Muscle layer of duodenum (tissue), 2 donors: ENCODE data around the gene ZNF268.
"Not testable (repeated sequence)": the region's sequence is repeated elsewhere in the genome, so short reads cannot be mapped to it uniquely, and the experiment has no call there.

ENCODE experiments used
- H3K27ac ChIP-seq: one replicate; pipeline ENCODE4 v1.7.0; 2013; ENCODE audit warnings: mild to moderate bottlenecking, low read length
- H3K27me3 ChIP-seq: one replicate; pipeline ENCODE4 v1.7.0; 2013; ENCODE audit warnings: low read depth, mild to moderate bottlenecking, control low read depth, low read length
- H3K36me3 ChIP-seq, 2 donors: one replicate each; pipeline ENCODE4 v1.7.0; 2013; ENCODE audit warnings: low read length in 2 of 2, control low read depth in 1 of 2, mild to moderate bottlenecking in 1 of 2; ENCODE audit not compliant: insufficient read depth in 2 of 2, control insufficient read depth in 1 of 2
- H3K4me1 ChIP-seq, 2 donors: one replicate each; pipeline ENCODE4 v1.7.0; 2013; ENCODE audit warnings: low read length in 2 of 2, mild to moderate bottlenecking in 2 of 2, control low read depth in 1 of 2, moderate library complexity in 1 of 2; ENCODE audit not compliant: insufficient read depth in 2 of 2, control insufficient read depth in 1 of 2
- H3K4me3 ChIP-seq, 2 donors: one replicate each; pipeline ENCODE4 v1.7.0; 2013; ENCODE audit warnings: low read length in 2 of 2, low read depth in 1 of 2, mild to moderate bottlenecking in 1 of 2
- H3K9me3 ChIP-seq, 2 donors: one replicate each; pipeline ENCODE4 v1.7.0; 2013; ENCODE audit warnings: low read length in 2 of 2, control low read depth in 1 of 2, mild to moderate bottlenecking in 1 of 2; ENCODE audit not compliant: control insufficient read depth in 1 of 2
- donor health status: healthy.

ZNF268 gene

GRCh38 chr12:133227281-133227852 lies 46.1 kb downstream of the ZNF268 start:
- no peaks in the 10 kb centered on the region for H3K27me3 ChIP-seq

GRCh38 chr12:133231001-133231400 lies 49.7 kb downstream of the ZNF268 start:
- Histone ChIP-seq H3K4me1 (no peaks in the 10 kb centered on the region), H3K27me3 (no peaks in the 10 kb centered on the region), H3K4me3 (no peak overlapping the region), H3K36me3 (no peaks in the 10 kb centered on the region), H3K9me3 (peaks cover 4 to 50% of the 10 kb centered on the region in 2 donors), H3K27ac (no peak overlapping the region)

More at GRCh38 chr12:133227281-133227852, 46.1 kb downstream of the ZNF268 start:
- no peaks in the 10 kb centered on the region for H3K36me3 ChIP-seq
- no peak overlapping the region for H3K27ac ChIP-seq
- H3K9me3 ChIP-seq, result peaks cover 0 to 43% of the 10 kb centered on the region in 2 donors
- no peaks in the 10 kb centered on the region for H3K4me1 ChIP-seq
- peak overlapping the region in 1 of 2 donors; percentile 10 for H3K4me3 ChIP-seq

- Histone ChIP-seq H3K4me1 (no peaks in the 10 kb centered on the region), H3K27me3 (no peaks in the 10 kb centered on the region), H3K9me3 (peaks cover 4 to 42% of the 10 kb centered on the region in 2 donors), H3K27ac (no peak overlapping the region), H3K4me3 (no peak overlapping the region), H3K36me3 (no peaks in the 10 kb centered on the region)
Measured at GRCh38 chr12:133233006-133233405, 51.7 kb downstream of the ZNF268 start.

DNA sequence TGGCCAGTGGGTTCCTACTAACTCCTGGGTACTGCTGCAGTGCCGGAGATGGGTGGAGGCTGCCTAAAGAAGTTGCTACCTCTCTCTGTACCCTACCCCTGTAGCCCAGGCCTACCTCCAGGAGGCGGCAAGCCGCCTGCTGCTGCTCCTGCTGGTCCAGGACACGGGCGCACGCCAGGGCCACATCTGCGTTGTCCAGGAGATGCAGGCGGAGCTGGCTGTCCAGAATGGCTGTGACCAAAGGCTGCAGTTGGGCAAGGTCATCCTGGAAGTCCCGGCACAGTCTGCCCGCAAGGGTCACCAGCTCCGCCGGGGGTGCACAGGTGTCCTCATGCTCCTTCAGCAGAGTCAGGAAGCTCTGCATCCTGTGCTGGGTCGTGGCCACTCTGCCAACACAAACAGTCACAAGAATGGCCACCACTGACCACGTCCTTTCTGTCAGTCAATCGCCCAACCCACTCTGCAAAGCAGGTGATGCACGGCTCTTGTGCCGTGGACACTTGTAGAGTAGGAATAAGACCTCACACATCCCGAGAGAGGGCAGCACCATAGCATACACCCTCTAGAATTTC lies 52.8 kb downstream of the ZNF268 start:
- no peaks in the 10 kb centered on the region for H3K27me3 ChIP-seq
- H3K27ac ChIP-seq, result no peak overlapping the region
- no peaks in the 10 kb centered on the region for H3K4me1 ChIP-seq
- no peak overlapping the region for H3K4me3 ChIP-seq
- no peaks in the 10 kb centered on the region for H3K36me3 ChIP-seq
- H3K9me3 ChIP-seq, result peaks cover 4 to 41% of the 10 kb centered on the region in 2 donors

DNA sequence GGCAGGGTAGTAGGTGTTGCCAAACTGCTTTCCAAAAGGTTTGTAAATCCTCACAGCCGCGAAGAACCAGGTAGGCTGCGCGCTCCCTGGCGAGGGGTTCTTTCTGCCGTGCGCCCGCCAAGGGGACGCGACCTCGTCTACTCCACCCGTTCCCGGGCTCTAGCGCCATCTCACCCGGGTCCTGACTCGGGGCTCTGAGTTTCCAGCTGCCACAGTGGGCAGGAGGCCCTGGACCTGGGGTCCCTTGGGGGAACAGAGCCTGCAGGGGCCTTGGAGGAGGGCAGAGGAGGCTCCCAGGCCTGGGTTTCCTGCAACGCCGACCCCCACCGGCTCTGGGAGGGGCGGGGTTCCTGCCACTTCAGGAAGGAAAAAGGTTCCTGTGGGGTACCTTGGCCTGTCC lies 53.7 kb downstream of the ZNF268 start:
- Histone ChIP-seq H3K4me1 (no peaks in the 10 kb centered on the region), H3K36me3 (no peaks in the 10 kb centered on the region), H3K27me3 (no peaks in the 10 kb centered on the region), H3K9me3 (peaks cover 4 to 34% of the 10 kb centered on the region in 2 donors), H3K27ac (no peak overlapping the region), H3K4me3 (no peak overlapping the region)

DNA sequence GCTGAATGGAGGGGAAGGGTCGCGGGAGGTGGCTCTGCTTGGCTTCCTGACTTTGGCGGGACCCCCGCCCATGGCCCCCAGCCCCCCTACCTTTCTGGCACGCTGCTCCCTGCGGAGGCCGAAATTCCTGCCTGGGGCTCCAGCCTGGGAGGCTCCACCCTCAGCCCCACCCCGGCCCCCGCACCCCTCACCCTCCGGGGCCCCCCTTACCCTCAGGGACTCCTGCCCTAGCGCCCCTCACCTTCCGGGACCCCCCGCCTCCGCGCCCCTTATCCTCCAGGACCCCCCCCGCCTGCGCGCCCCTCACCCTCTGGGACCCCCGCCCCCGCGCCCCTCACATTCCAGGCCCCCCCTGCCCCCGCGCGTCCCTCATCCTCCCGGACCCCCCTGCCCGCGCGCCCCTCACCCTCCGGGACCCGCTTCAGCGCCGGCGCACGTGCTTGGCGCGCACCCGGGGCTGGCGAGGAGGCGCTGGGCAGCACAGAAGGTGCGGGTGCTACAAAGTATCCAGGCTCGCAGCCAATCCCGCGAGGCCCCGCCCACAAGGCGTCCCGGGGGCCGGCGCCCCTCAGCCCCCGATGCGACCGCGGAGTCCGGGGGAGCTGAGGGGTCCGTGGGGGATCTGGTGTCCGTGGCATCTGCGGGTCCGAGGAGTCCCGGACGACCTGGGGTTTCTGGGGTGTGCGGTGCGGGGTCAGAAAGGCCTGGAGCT lies 54.3 kb downstream of the ZNF268 start, which contains the start of gene ANHX:
Gene ANHX (minus strand): TSS at position 477 of the 712 bp plus-strand sequence. CDS start 1,521 bp downstream, outside the sequence.
- Histone ChIP-seq H3K27ac (no peak within 1 kb of the TSS), H3K9me3 (peaks cover 4 to 31% of the 10 kb centered on the region in 2 donors), H3K27me3 (no peaks in the 10 kb centered on the region), H3K4me1 (no peaks in the 10 kb centered on the region), H3K4me3 (no peak within 1 kb of the TSS), H3K36me3 (no peaks in the 10 kb centered on the region)

DNA sequence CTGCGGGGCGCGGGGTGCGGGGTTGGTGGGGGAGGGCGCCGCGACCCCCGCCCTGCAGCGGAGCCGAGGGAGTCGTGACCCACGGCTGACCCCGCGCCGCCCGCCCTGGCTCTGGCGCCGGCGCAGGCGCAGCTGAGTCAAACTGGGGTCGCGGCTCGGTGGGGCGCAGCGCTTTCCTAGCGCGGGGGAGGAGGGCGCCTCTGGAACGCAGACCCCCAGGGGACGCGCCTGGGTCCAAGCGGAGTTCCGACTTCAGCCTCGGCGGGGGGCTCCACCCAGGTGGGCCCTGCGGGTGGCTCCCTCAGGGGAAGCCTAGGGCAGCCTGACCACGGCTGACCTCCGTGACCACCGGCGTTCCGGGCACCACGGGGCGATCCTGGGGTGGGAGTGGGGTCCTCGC lies 54.8 kb downstream of the ZNF268 start:
- Histone ChIP-seq H3K27ac (no peak overlapping the region), H3K36me3 (no peaks in the 10 kb centered on the region), H3K4me3 (no peak overlapping the region), H3K4me1 (no peaks in the 10 kb centered on the region), H3K9me3 (peaks cover 4 to 29% of the 10 kb centered on the region in 2 donors), H3K27me3 (no peaks in the 10 kb centered on the region)

- Histone ChIP-seq H3K4me3 (no peak overlapping the region), H3K27ac (no peak overlapping the region), H3K4me1 (no peaks in the 10 kb centered on the region), H3K27me3 (no peaks in the 10 kb centered on the region), H3K36me3 (no peaks in the 10 kb centered on the region), H3K9me3 (peaks cover 4 to 25% of the 10 kb centered on the region in 2 donors)
Measured at GRCh38 chr12:133236556-133236955, 55.3 kb downstream of the ZNF268 start.

DNA sequence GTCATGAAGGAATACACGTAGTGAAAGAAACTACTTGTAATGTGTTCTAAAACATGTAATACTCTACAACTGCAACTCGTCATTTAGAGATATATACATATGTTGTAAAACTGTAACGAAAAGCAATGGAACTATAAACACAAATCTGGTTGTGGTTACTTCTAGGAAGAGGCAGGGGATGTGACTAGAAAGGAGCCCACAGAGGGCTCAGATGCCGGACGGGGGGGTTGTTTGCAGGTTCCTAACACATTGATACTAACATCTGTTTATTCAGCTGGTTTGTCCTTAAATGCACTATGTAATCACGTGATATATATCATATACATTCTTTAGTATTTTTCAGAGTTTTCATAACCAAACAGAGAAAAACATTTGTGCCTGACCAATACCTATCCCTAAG lies 70.4 kb downstream of the ZNF268 start:
- Histone ChIP-seq H3K4me3 (no peak overlapping the region), H3K36me3 (no peaks in the 10 kb centered on the region), H3K27ac (no peak overlapping the region), H3K27me3 (no peaks in the 10 kb centered on the region), H3K4me1 (no peaks in the 10 kb centered on the region), H3K9me3 (peaks cover 0 to 9% of the 10 kb centered on the region in 2 donors)

- not testable (repeated sequence) for H3K27me3 ChIP-seq, H3K27ac ChIP-seq, H3K36me3 ChIP-seq, H3K4me1 ChIP-seq, H3K9me3 ChIP-seq, H3K4me3 ChIP-seq
Measured at GRCh38 chr12:133255833-133256232, 74.5 kb downstream of the ZNF268 start.

DNA sequence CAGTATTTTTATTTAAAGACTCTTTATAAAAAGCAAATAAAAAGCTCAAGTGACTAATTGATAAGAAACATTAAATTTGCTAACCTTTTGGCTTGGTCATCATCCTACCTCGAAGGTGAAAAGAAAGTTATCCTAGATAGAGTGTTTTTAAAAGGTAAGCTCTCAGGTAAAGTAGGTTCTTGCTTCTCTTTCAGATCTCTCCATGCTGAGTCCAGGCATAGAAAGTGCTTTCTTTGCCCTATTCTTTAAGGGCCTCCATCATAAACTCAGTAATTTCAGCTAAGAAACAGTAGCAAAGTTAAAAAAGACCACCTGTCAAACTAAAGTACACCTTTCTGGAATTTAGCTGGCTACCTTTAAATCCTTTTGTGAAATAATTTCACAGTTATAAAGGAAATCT lies 75.0 kb downstream of the ZNF268 start:
- no peak overlapping the region for H3K27ac ChIP-seq
- H3K4me1 ChIP-seq, result no peaks in the 10 kb centered on the region
- H3K27me3 ChIP-seq, result no peaks in the 10 kb centered on the region
- H3K4me3 ChIP-seq, result no peak overlapping the region
- H3K9me3 ChIP-seq, result peaks cover 0 to 9% of the 10 kb centered on the region in 2 donors
- H3K36me3 ChIP-seq, result no peaks in the 10 kb centered on the region
